Gastroesophageal sphincter (tissue), 3 donors: ENCODE results near the gene RLBP1.

Experiments
- POLR2A ChIP-seq, 2 donors: fragments of 450-650 bp; IDR thresholded peaks; one replicate each; pipeline ENCODE4 v1.6.1; 2017; ENCODE audit warnings: antibody characterized with exemption in 2 of 2, mild to moderate bottlenecking in 2 of 2, moderate library complexity in 1 of 2
- TF ChIP-seq, protein P1 (sequence below), 4 experiments: fragments of 200-600 bp in 2 of 4; fragments of 450-650 bp in 2 of 4; sonication (generic) in 1 of 4; IDR thresholded peaks; one replicate each; pipeline ENCODE4 v1.5.1; 2017 to 2019; ENCODE audit warnings: antibody characterized with exemption in 4 of 4, mild to moderate bottlenecking in 2 of 4, moderate library complexity in 2 of 4

DNA sequence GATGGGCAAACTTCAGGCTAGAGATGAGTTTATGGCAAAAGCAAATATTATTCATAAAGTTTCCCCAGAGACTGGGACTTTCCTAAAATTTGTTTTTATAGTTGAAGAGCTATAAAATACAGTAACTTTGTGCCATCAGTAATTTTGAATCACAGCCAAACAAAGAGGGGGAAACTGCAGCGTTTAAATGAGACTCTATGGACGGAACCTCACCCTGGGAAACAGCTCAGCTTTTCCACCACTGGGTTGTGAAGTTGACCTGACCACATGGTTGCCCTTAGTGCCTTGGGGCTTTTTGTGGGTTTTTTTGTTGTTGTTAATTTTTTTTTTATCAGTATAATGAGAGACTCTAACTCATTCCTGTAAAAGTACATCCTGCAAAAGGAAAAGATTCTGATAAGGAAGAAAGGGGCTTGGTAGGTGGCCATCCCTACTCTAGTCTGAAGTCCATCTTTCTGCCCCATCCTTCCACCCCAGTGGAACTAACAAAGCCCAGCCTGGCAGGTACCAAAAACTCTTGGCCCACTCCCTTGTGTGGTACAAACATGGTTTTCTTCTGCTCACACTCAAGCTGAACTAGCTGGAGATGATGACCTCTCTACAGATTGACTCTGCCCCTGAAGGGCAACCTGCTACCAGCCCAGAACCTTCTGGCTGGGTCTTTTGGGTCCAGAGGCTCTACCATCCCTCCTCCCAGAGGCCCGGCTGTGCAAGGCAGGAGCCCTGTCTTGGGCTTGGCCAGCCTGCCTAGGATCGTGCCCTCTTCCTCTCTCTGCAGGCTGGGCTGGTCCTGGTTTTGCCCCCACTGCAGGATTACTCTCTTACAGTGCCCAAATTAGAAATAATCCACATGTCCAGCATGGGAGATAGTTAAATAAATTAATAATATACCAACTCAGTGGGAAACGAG is 41.2 kb downstream of the RLBP1 start:
- TF ChIP-seq, protein P1, sequence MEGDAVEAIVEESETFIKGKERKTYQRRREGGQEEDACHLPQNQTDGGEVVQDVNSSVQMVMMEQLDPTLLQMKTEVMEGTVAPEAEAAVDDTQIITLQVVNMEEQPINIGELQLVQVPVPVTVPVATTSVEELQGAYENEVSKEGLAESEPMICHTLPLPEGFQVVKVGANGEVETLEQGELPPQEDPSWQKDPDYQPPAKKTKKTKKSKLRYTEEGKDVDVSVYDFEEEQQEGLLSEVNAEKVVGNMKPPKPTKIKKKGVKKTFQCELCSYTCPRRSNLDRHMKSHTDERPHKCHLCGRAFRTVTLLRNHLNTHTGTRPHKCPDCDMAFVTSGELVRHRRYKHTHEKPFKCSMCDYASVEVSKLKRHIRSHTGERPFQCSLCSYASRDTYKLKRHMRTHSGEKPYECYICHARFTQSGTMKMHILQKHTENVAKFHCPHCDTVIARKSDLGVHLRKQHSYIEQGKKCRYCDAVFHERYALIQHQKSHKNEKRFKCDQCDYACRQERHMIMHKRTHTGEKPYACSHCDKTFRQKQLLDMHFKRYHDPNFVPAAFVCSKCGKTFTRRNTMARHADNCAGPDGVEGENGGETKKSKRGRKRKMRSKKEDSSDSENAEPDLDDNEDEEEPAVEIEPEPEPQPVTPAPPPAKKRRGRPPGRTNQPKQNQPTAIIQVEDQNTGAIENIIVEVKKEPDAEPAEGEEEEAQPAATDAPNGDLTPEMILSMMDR (IDR thresholded peaks at IDR 0.05), result no peak
- no peak for TF ChIP-seq POLR2A (IDR thresholded peaks at IDR 0.05)
